Left lung (tissue), 10 donors: ENCODE measurements around the gene C19orf53. TPM values are rescaled to one million over a fixed set of nuclear protein-coding genes. Genes with fewer than 3 reads are reported as not detected.

Source experiments
- ATAC-seq: fragments of 200-7000 bp; cut with Tn5 transposase; one replicate; pipeline ENCODE4 v1.9.1; 2020; ENCODE audit warnings: moderate library complexity
- DNase-seq, 4 donors: peaks; one replicate each; pipeline ENCODE4 v3.0.0-alpha.2; 2013 to 2020
- H3K27ac ChIP-seq, 2 donors: fragments of 200-600 bp; sonication (generic) in 1 of 2; one replicate each; pipeline versions ENCODE4 v1.5.0 to v1.8.0; 2020 to 2021
- H3K27me3 ChIP-seq, 2 donors: fragments of 200-600 bp; sonication (generic) in 1 of 2; one replicate each; pipeline versions ENCODE4 v1.5.0 to v1.8.0; 2020 to 2021
- H3K36me3 ChIP-seq, 2 donors: fragments of 200-600 bp; sonication (generic) in 1 of 2; one replicate each; pipeline versions ENCODE4 v1.5.0 to v1.8.0; 2020 to 2021
- H3K4me1 ChIP-seq, 2 donors: fragments of 200-600 bp; one replicate each; pipeline ENCODE4 v1.8.0; 2021
- H3K4me3 ChIP-seq, 2 donors: fragments of 200-600 bp; sonication (generic) in 1 of 2; one replicate each; pipeline versions ENCODE4 v1.5.0 to v1.8.0; 2020 to 2021; ENCODE audit warnings: mild to moderate bottlenecking in 1 of 2
- H3K9me3 ChIP-seq, 2 donors: fragments of 200-600 bp; sonication (generic) in 1 of 2; one replicate each; pipeline versions ENCODE4 v1.5.0 to v1.8.0; 2020 to 2021
- intact Hi-C, 2 donors: fragments of 100-400 bp; cut with DNase I; formaldehyde crosslinking; loops; one replicate each; pipeline versions ENCODE4 v1.11.2 to v1.14.2; 2022
- polyA plus RNA-seq, 6 donors: library from polyadenylated mRNA; unstranded; fragments of 120-200 nt; gene quantifications; one replicate each; pipeline ENCODE4 v1.2.1, GENCODE V29; 2013; ENCODE audit not compliant: insufficient read length in 6 of 6
- total RNA-seq, 2 donors: library from RNA; stranded (reverse); fragmentation: NEBNext Ultra II Directional; extraction: Animal tissue kit (Norgen Biotek cat#: 25700); gene quantifications; one replicate each; pipeline ENCODE4 v1.2.1, GENCODE V29; 2021
- TF ChIP-seq, protein P1 (sequence below), 2 donors: fragments of 200-600 bp; sonication (generic) in 1 of 2; IDR thresholded peaks; one replicate each; pipeline versions ENCODE4 v1.5.0 to v1.8.0; 2021; ENCODE audit warnings: antibody characterized with exemption in 2 of 2
- donor health status: DM: no; HTN: yes; CAD: no.
- donor health status: DM: no; HTN: no; CAD: no.

Gene C19orf53
- total and polyA plus RNA-seq, 8 donors = 64.8 to 116 (median 89.5) TPM

DNA sequence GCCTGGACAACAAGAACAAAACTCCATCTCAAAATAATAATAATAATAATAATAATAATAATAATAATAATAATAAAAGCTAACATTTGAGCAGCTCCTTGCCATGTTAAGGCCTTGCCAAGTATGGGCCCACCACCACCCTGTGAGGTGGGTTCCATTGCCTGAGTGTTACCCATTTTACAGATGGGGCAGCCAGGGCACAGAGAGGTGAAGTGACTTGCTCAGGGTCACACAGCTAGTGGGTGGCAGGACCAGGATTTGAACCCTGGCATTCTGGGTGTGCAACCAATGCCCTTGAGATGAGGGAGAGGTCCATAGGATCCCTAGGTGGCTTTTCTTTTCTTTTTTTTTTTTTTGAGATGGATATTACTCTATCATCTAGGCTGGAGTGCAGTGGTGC is 50.4 kb downstream of the C19orf53 start:
- Histone ChIP-seq H3K4me3 (no peak overlapping the region), H3K4me1 (peaks cover 0 to 8% of the 10 kb centered on the region in 2 donors), H3K36me3 (peaks cover 0 to 50% of the 10 kb centered on the region in 2 donors), H3K27ac (no peak overlapping the region), H3K27me3 (no peaks in the 10 kb centered on the region), H3K9me3 (no peaks in the 10 kb centered on the region)
- intact Hi-C loops = no loop called here
- TF ChIP-seq, protein P1, sequence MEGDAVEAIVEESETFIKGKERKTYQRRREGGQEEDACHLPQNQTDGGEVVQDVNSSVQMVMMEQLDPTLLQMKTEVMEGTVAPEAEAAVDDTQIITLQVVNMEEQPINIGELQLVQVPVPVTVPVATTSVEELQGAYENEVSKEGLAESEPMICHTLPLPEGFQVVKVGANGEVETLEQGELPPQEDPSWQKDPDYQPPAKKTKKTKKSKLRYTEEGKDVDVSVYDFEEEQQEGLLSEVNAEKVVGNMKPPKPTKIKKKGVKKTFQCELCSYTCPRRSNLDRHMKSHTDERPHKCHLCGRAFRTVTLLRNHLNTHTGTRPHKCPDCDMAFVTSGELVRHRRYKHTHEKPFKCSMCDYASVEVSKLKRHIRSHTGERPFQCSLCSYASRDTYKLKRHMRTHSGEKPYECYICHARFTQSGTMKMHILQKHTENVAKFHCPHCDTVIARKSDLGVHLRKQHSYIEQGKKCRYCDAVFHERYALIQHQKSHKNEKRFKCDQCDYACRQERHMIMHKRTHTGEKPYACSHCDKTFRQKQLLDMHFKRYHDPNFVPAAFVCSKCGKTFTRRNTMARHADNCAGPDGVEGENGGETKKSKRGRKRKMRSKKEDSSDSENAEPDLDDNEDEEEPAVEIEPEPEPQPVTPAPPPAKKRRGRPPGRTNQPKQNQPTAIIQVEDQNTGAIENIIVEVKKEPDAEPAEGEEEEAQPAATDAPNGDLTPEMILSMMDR (IDR thresholded peaks at IDR 0.05) = no peak
- ATAC-seq = no peak
- no peak for DNase-seq

DNA sequence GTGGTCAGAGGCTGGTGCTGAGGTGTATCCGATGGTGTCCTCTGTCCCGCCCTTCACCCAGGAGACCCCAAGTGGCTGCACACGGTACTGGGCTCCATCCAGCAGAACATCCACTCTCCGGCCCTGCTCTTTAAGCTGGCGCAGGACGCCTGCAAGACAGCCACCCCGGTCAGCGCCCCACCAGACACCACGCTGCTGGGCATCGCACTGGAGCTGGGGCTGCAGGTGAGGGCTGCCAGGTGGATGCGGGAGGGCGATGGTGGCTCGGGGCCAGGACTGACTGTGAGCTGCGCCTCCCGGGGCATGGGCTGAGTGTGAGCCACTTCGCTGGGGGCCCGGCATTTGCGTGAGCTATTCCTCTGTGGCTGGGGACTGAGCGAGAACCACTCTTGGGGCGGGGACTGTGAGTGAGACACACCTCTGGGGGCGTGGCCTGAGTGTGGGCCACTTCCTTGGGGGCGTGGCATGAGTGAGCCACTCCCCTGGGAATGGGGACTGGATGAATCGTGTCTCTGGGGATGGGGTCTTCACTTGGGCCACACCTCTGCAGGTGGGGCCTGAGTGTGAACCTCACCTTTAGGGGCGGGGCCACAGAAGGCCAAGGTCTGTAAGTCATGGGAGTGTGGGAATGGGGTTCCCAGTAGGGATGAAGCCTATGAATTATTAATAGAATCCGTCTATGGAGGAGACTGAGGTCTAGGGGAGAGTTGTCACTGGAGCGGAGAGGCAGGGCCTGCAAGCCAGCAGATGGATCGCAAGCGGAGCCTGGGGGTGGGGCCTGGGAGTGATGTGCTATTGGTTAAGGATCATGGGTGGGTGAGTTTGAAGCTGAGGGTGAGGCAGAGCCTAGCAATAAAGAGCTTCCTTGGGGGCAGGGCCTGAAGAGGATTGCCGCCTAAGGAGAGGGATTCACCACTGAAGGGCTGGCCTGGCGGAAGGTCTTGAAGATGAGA is 51.5 kb downstream of the C19orf53 start:
- H3K36me3 ChIP-seq = peaks cover 0 to 53% of the 10 kb centered on the region in 2 donors
- H3K27ac ChIP-seq = no peak overlapping the region
- TF ChIP-seq, protein P1 (IDR thresholded peaks at IDR 0.05) = no peak
- intact Hi-C loops = no loop called here
- H3K4me3 ChIP-seq = no peak overlapping the region
- peaks cover 0 to 8% of the 10 kb centered on the region in 2 donors for H3K4me1 ChIP-seq
- DNase-seq (peak in 1 of 4 donors; percentile 69), ATAC-seq (peak; percentile 19)
- H3K27me3 ChIP-seq = no peaks in the 10 kb centered on the region
- no peaks in the 10 kb centered on the region for H3K9me3 ChIP-seq

DNA sequence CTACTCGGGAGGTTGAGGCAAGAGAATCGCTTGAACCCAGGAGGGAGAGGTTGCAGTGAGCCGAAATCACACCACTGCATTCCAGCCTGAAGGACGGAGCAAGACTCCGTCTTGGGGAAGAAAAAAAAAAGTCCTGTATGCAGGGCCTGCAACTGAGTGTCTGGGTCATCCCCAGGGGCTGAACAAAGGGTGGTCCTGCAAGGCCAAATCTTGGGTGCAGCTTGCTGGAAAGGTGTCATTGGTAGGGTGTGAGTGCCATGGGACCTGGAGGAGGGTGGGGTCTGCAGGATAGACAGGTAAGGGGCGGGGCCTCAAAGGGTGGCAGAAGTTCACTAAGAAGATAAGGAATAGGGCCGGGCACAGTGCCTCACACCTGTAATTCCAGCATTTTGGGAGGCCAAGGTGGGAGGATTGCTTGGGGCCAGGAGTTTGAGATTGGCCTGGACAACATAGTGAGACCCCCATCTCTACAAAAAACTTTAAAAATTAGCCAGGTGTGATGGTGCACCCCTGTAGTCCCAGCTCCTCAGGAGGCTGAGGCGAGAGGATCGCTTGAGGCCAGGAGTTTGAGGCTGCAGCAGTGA is 52.5 kb downstream of the C19orf53 start:
- no peak overlapping the region for H3K27ac ChIP-seq
- no peak for ATAC-seq
- peaks cover 0 to 8% of the 10 kb centered on the region in 2 donors for H3K4me1 ChIP-seq
- no peak overlapping the region for H3K4me3 ChIP-seq
- intact Hi-C loops = no loop called here
- peaks cover 0 to 50% of the 10 kb centered on the region in 2 donors for H3K36me3 ChIP-seq
- no peaks in the 10 kb centered on the region for H3K27me3 ChIP-seq
- no peaks in the 10 kb centered on the region for H3K9me3 ChIP-seq
- DNase-seq = no peak
- TF ChIP-seq, protein P1 (IDR thresholded peaks at IDR 0.05) = no peak

DNA sequence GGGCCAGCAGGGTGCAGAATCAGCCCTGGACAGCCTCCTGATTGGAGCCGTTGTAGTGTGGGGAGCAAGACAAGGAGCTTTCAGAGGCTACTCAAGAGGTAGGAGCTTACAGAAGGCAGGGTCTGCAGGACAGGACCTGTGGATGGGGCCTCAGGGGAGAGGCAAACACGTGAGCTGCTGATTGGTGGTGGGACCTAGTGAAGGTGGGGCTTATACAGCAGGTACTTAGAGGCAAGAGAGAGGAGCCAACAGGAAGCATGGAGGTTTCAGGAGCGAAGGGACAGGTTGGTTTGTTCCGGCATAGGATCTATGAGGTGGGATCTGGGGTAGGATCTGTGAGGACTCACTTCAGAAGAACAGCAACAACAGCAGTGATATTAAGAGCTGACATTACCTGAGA is 53.4 kb downstream of the C19orf53 start:
- ATAC-seq (no peak), DNase-seq (peak in 1 of 4 donors; percentile 39)
- Histone ChIP-seq H3K9me3 (no peaks in the 10 kb centered on the region), H3K27ac (no peak overlapping the region), H3K4me3 (no peak overlapping the region), H3K27me3 (no peaks in the 10 kb centered on the region), H3K4me1 (peaks cover 0 to 11% of the 10 kb centered on the region in 2 donors), H3K36me3 (peaks cover 0 to 50% of the 10 kb centered on the region in 2 donors)
- intact Hi-C loops = no loop called here
- TF ChIP-seq, protein P1 (IDR thresholded peaks at IDR 0.05) = no peak

Other genes starting within 250 kb of the C19orf53 start
- 10 to 100 TPM; 29.0 TPM for gene MRI1, start 9.9 kb upstream of the C19orf53 start, total RNA-seq
- 10 to 100 TPM; 46.2 to 76.7 (median 49.2) TPM for gene MRI1, start 9.9 kb upstream of the C19orf53 start, polyA plus RNA-seq
- gene ZSWIM4, start 21.0 kb downstream of the C19orf53 start, total RNA-seq = 10 to 100 TPM in 1 of 2 donors, 1 to 10 TPM in 1; 6.6 to 14.3 TPM
- gene ZSWIM4, start 21.0 kb downstream of the C19orf53 start, polyA plus RNA-seq = 1 to 10 TPM; 5.5 to 8.6 (median 7.7) TPM
- 1 to 10 TPM in 1 of 2 donors, under 1 TPM in 1; 0.89 to 1.8 TPM for gene NANOS3, start 102.7 kb downstream of the C19orf53 start, total RNA-seq
- gene NANOS3, start 102.7 kb downstream of the C19orf53 start, polyA plus RNA-seq = 1 to 10 TPM; 1.3 to 3.1 (median 2.1) TPM
- 1 to 10 TPM; 3.7 to 4.2 TPM for gene BRME1, start 131.7 kb downstream of the C19orf53 start, total RNA-seq
- gene BRME1, start 131.7 kb downstream of the C19orf53 start, polyA plus RNA-seq = 1 to 10 TPM; 6.4 to 7.8 (median 7.3) TPM
- gene CC2D1A, start 131.7 kb downstream of the C19orf53 start, total RNA-seq = 10 to 100 TPM; 30.8 to 33.7 TPM
- 10 to 100 TPM; 25.0 to 34.3 (median 29.4) TPM for gene CC2D1A, start 131.7 kb downstream of the C19orf53 start, polyA plus RNA-seq
- 10 to 100 TPM in 1 of 2 donors, 1 to 10 TPM in 1; 1.3 to 17.9 TPM for gene PODNL1, start 164.0 kb downstream of the C19orf53 start, total RNA-seq
- 1 to 10 TPM; 1.4 to 2.7 (median 1.7) TPM for gene PODNL1, start 164.0 kb downstream of the C19orf53 start, polyA plus RNA-seq
- 10 to 100 TPM; 20.2 to 32.5 TPM for gene DCAF15, start 178.1 kb downstream of the C19orf53 start, total RNA-seq
- gene DCAF15, start 178.1 kb downstream of the C19orf53 start, polyA plus RNA-seq = 10 to 100 TPM; 24.5 to 33.7 (median 29.3) TPM
- 10 to 100 TPM; 16.3 to 17.4 TPM for gene RFX1, start 231.9 kb downstream of the C19orf53 start, total RNA-seq
- gene RFX1, start 231.9 kb downstream of the C19orf53 start, polyA plus RNA-seq = 10 to 100 TPM in 4 of 6 donors, 1 to 10 TPM in 2; 9.1 to 13.9 (median 12.1) TPM